Neural progenitor cell (in vitro differentiated cells): Measurements from ENCODE around the gene HELZ2. TPM values are rescaled to one million over a fixed set of nuclear protein-coding genes. Genes with fewer than 3 reads are reported as not detected.

Experiments
- DNase-seq: peaks from one replicate; pipeline ENCODE4 v3.0.0-alpha.2; 2016; ENCODE audit warnings: low spot score
- H2AFZ ChIP-seq: fragments of 200-600 bp; sonication (generic); replicated peaks from 2 replicates; pipeline ENCODE4 v1.6.1; 2016; ENCODE audit warnings: antibody characterized with exemption
- H3F3A ChIP-seq: fragments of 200-600 bp; sonication (generic); 2 replicates; pipeline ENCODE4 v1.6.1; 2016; ENCODE audit warnings: antibody characterized with exemption, low read depth
- H3K27ac ChIP-seq: fragments of 200-600 bp; sonication (generic); 2 replicates; pipeline ENCODE4 v1.5.1; 2016; ENCODE audit warnings: mild to moderate bottlenecking
- H3K27me3 ChIP-seq: fragments of 200-600 bp; sonication (generic); 2 replicates; pipeline ENCODE4 v1.6.1; 2016; ENCODE audit warnings: mild to moderate bottlenecking, moderate library complexity
- H3K36me3 ChIP-seq: fragments of 200-600 bp; sonication (generic); 2 replicates; pipeline ENCODE4 v1.5.1; 2016
- H3K4me1 ChIP-seq: fragments of 200-600 bp; sonication (generic); 2 replicates; pipeline ENCODE4 v1.6.1; 2016; ENCODE audit warnings: mixed run types
- H3K4me2 ChIP-seq: fragments of 200-600 bp; sonication (generic); 2 replicates; pipeline ENCODE4 v1.6.1; 2016
- H3K4me3 ChIP-seq: fragments of 200-600 bp; sonication (generic); 2 replicates; pipeline ENCODE4 v1.5.1; 2016
- H3K79me2 ChIP-seq: fragments of 200-600 bp; sonication (generic); 2 replicates; pipeline ENCODE4 v1.6.1; 2016; ENCODE audit warnings: low read depth
- H3K9ac ChIP-seq: fragments of 200-600 bp; sonication (generic); 2 replicates; pipeline ENCODE4 v1.6.1; 2016
- H3K9me3 ChIP-seq: fragments of 200-600 bp; sonication (generic); 2 replicates; pipeline ENCODE4 v1.5.1; 2016; ENCODE audit warnings: low read depth
- H4K20me1 ChIP-seq: fragments of 200-600 bp; sonication (generic); 2 replicates; pipeline ENCODE4 v1.6.1; 2016; ENCODE audit warnings: low read depth
- H3K27ac Mint-ChIP-seq: 3 replicates; pipeline ENCODE4 v1.8.0; 2021; ENCODE audit warnings: mixed read lengths
- H3K27me3 Mint-ChIP-seq: 2 replicates; pipeline ENCODE4 v1.8.0; 2022; ENCODE audit warnings: low read depth, mild to moderate bottlenecking, inconsistent platforms, moderate library complexity, mixed read lengths; ENCODE audit not compliant: insufficient read depth
- H3K36me3 Mint-ChIP-seq: 3 replicates; pipeline ENCODE4 v1.8.0; 2021; ENCODE audit warnings: mixed read lengths
- H3K4me1 Mint-ChIP-seq: 3 replicates; pipeline ENCODE4 v1.8.0; 2021; ENCODE audit warnings: mixed read lengths
- H3K4me3 Mint-ChIP-seq: 3 replicates; pipeline ENCODE4 v1.8.0; 2021; ENCODE audit warnings: mild to moderate bottlenecking, moderate library complexity, mixed read lengths
- H3K9me3 Mint-ChIP-seq: 3 replicates; pipeline ENCODE4 v1.8.0; 2020; ENCODE audit warnings: mixed read lengths
- CTCF ChIP-seq: fragments of 200-600 bp; sonication (generic); IDR thresholded peaks from 2 replicates; pipeline ENCODE4 v1.5.1; 2017; ENCODE audit warnings: antibody characterized with exemption, mild to moderate bottlenecking
- EZH2 ChIP-seq: fragments of 200-600 bp; sonication (generic); IDR thresholded peaks from 2 replicates; pipeline ENCODE4 v1.6.1; 2017; ENCODE audit warnings: antibody characterized with exemption, mild to moderate bottlenecking, moderate library complexity
- EZH2phosphoT487 ChIP-seq: fragments of 200-600 bp; sonication (generic); IDR thresholded peaks from 2 replicates; pipeline ENCODE4 v1.6.1; 2017; ENCODE audit warnings: antibody characterized with exemption
- total RNA-seq: library from RNA; depleted of rRNA; stranded (reverse); fragments of >200 nt; gene quantifications from 2 replicates; pipeline ENCODE4 v1.2.3, GENCODE V29; 2015; ENCODE audit warnings: low replicate concordance

HELZ2 gene
- total RNA-seq, 1 donor from 2014 or later: 2.9 TPM

GRCh38 chr20:63576311-63576710 is 2.3 kb upstream of the HELZ2 start:
- Histone ChIP-seq H3K9ac (no peak overlapping the region), H3K36me3 (no peaks in the 10 kb centered on the region), H3K27ac (no peak overlapping the region), H4K20me1 (no peaks in the 10 kb centered on the region), H3K9me3 (no peaks in the 10 kb centered on the region), H3K4me1 (no peaks in the 10 kb centered on the region), H3K4me3 (no peak overlapping the region), H3K79me2 (no peaks in the 10 kb centered on the region), H2AFZ (no peak overlapping the region), H3F3A (peaks cover 7% of the 10 kb centered on the region), H3K4me2 (no peak overlapping the region), H3K27me3 (peaks cover 9% of the 10 kb centered on the region)
- no peaks in the 10 kb centered on the region for H3K36me3 Mint-ChIP-seq
- peaks cover 8% of the 10 kb centered on the region for H3K4me1 Mint-ChIP-seq
- peak overlapping the region; percentile 33 for H3K4me3 Mint-ChIP-seq
- H3K9me3 Mint-ChIP-seq: no peaks in the 10 kb centered on the region
- H3K27me3 Mint-ChIP-seq: peaks cover 7% of the 10 kb centered on the region
- no peak overlapping the region for H3K27ac Mint-ChIP-seq
- DNase-seq: no peak
- TF ChIP-seq EZH2 (no peak), CTCF (no peak), EZH2phosphoT487 (no peak)

GRCh38 chr20:63574829-63575743 is 1.0 kb upstream of the HELZ2 start:
- Histone ChIP-seq H3K4me3 (no peak overlapping the region), H3K27ac (no peak overlapping the region), H3K79me2 (no peaks in the 10 kb centered on the region), H4K20me1 (no peaks in the 10 kb centered on the region), H3K4me1 (no peaks in the 10 kb centered on the region), H3K9ac (no peak overlapping the region), H2AFZ (no peak overlapping the region), H3K9me3 (no peaks in the 10 kb centered on the region), H3K4me2 (no peak overlapping the region), H3F3A (peaks cover 7% of the 10 kb centered on the region), H3K27me3 (peaks cover 9% of the 10 kb centered on the region), H3K36me3 (no peaks in the 10 kb centered on the region)
- no peak overlapping the region for H3K27ac Mint-ChIP-seq
- H3K4me1 Mint-ChIP-seq: peaks cover 8% of the 10 kb centered on the region
- H3K27me3 Mint-ChIP-seq: peaks cover 7% of the 10 kb centered on the region
- H3K36me3 Mint-ChIP-seq: no peaks in the 10 kb centered on the region
- H3K4me3 Mint-ChIP-seq: peak overlapping the region; percentile 74
- H3K9me3 Mint-ChIP-seq: no peaks in the 10 kb centered on the region
- TF ChIP-seq CTCF (no peak), EZH2 (no peak), EZH2phosphoT487 (no peak)
- no peak for DNase-seq

DNA sequence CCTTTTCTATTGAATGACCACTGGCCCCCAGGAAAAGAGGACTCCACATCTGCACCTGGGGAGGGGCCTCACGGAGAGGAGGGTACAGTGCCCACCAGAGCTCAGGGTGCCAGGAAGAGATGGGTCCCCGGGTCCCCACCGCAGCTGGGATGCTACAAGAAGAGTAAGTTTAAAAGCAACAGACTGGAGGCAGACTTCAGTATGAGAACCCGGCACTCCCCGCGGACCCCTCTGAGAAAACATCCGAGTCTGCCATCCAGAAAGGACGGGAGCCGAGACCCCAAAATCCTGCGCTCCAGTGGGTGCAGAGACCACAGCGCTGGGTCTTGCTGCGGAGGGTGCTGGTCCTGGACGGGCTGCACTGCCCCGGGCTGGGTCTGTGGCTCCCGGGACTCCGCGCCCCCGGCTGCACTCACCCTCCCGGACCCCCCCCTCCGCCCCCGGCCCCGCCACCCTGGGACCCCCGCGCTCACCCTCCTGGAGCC is 350 bp downstream of the HELZ2 start:
- no peak overlapping the region for H3K27ac Mint-ChIP-seq
- Histone ChIP-seq H3K27me3 (peaks cover 9% of the 10 kb centered on the region), H3K36me3 (no peaks in the 10 kb centered on the region), H4K20me1 (no peaks in the 10 kb centered on the region), H3K27ac (no peak overlapping the region), H3K79me2 (no peaks in the 10 kb centered on the region), H3F3A (peaks cover 7% of the 10 kb centered on the region), H3K9ac (peak overlapping the region; percentile 68), H3K4me2 (peak overlapping the region; percentile 99), H2AFZ (no peak overlapping the region), H3K9me3 (no peaks in the 10 kb centered on the region), H3K4me1 (no peaks in the 10 kb centered on the region), H3K4me3 (peak overlapping the region; percentile 73)
- peaks cover 10% of the 10 kb centered on the region for H3K27me3 Mint-ChIP-seq
- no peak for TF ChIP-seq EZH2
- no peak for TF ChIP-seq EZH2phosphoT487
- TF ChIP-seq CTCF: no peak
- H3K4me3 Mint-ChIP-seq: peak overlapping the region; percentile 83
- no peaks in the 10 kb centered on the region for H3K36me3 Mint-ChIP-seq
- no peaks in the 10 kb centered on the region for H3K9me3 Mint-ChIP-seq
- no peak for DNase-seq
- H3K4me1 Mint-ChIP-seq: peaks cover 6% of the 10 kb centered on the region
